ENCODE results near the gene ATXN7L1. TPM values are rescaled to one million over a fixed set of nuclear protein-coding genes. Genes with fewer than 3 reads are reported as not detected.

ATXN7L1 gene
- total and polyA plus RNA-seq, 2 of the 4 experiments (the other 2 are of a cell fraction): 3.5 to 4.3 TPM

DNA sequence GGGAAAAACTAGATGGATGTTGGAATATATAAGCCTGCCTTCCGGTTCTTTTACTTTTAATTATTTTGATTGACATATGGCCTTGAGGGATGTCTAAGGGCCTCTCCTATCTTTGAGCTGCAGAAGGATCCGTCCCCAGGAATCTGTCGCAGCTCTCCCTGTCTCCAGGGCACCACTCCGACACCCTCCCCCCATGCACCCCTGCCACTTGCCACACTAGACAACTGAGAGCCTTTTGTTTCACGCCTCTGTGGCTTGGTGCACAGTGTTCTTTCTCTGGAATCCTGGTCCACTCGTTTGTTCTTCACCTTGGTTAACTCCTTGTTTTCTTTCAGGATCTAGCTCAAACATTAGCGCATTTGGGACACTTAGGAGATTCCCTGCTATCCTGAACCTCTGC, 171.0 kb downstream of the ATXN7L1 start:
- Histone ChIP-seq H3K27ac (ENCODE audit: insufficient read depth, low read length) (no peak overlapping the region), H3K18ac (ENCODE audit: low read depth, low read length) (no peak overlapping the region), H4K5ac (ENCODE audit: low read depth, low read length) (no peak overlapping the region), H3K4ac (ENCODE audit: low read depth, low read length) (no peak overlapping the region), H3K14ac (replicated peaks; ENCODE audit: low read depth, low read length) (no peak overlapping the region), H3K9me3 (ENCODE audit: control insufficient read depth, insufficient read depth, low read length) (no peaks in the 10 kb centered on the region), H4K20me1 (ENCODE audit: insufficient read depth, low read length) (peaks cover 6% of the 10 kb centered on the region; the same call in 1 of the 2 replicates), H2BK5ac (ENCODE audit: low read depth, low read length, poor library complexity, severe bottlenecking) (no peak overlapping the region), H2BK15ac (ENCODE audit: low read depth, low read length) (no peak overlapping the region), H2AK5ac (ENCODE audit: low read depth, low read length) (no peak overlapping the region), H3K4me3 (ENCODE audit: insufficient read depth, low read depth, low read length) (no peak overlapping the region), H3K4me2 (ENCODE audit: low read depth, low read length) (no peak overlapping the region), H2AK9ac (replicated peaks; ENCODE audit: low read depth, low read length, poor library complexity) (no peak overlapping the region), H3K9me1 (ENCODE audit: insufficient read depth, low read length) (peaks cover 2% of the 10 kb centered on the region; the same call in 1 of the 2 replicates), H3K79me1 (ENCODE audit: low read depth in 1 of 2, low read length in 2 of 2) (no peaks in the 10 kb centered on the region), H4K91ac (ENCODE audit: insufficient read depth, low read depth, low read length) (no peak overlapping the region), H3K56ac (ENCODE audit: extremely low read depth, insufficient read depth, low read length) (no peak overlapping the region), H3K23ac (ENCODE audit: low read depth, low read length) (no peak overlapping the region), H2BK120ac (ENCODE audit: low read depth, low read length) (no peak overlapping the region), H2BK20ac (ENCODE audit: low read depth, low read length) (no peak overlapping the region), H3K36me3 (ENCODE audit: control insufficient read depth, insufficient read depth, low read length) (no peaks in the 10 kb centered on the region), H3K9ac (ENCODE audit: low read depth, low read length) (no peak overlapping the region), H4K8ac (ENCODE audit: low read depth in 2 of 2, low read length in 2 of 2) (no peak overlapping the region), H2AFZ (replicated peaks; ENCODE audit: low read length, poor library complexity) (no peak overlapping the region), H3K27me3 (ENCODE audit: control insufficient read depth, insufficient read depth, low read length) (no peaks in the 10 kb centered on the region), H3K4me1 (ENCODE audit: control insufficient read depth, insufficient read depth, low read length) (peaks cover 3% of the 10 kb centered on the region; the same call in 1 of the 2 replicates)
- no peak for ATAC-seq (ENCODE audit: low read depth)
- ChIA-PET CTCF (no interaction called here), POLR2A (ENCODE audit: unreplicated experiment) (no interaction called here)
- DNase-seq: no peak
- TF ChIP-seq, protein P1, sequence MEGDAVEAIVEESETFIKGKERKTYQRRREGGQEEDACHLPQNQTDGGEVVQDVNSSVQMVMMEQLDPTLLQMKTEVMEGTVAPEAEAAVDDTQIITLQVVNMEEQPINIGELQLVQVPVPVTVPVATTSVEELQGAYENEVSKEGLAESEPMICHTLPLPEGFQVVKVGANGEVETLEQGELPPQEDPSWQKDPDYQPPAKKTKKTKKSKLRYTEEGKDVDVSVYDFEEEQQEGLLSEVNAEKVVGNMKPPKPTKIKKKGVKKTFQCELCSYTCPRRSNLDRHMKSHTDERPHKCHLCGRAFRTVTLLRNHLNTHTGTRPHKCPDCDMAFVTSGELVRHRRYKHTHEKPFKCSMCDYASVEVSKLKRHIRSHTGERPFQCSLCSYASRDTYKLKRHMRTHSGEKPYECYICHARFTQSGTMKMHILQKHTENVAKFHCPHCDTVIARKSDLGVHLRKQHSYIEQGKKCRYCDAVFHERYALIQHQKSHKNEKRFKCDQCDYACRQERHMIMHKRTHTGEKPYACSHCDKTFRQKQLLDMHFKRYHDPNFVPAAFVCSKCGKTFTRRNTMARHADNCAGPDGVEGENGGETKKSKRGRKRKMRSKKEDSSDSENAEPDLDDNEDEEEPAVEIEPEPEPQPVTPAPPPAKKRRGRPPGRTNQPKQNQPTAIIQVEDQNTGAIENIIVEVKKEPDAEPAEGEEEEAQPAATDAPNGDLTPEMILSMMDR (conservative IDR thresholded peaks at IDR 0.05; ENCODE audit: low read depth, low read length): no peak
- TF ChIP-seq CEBPB (IDR thresholded peaks at IDR 0.05; ENCODE audit: low read depth, low read length): no peak
- TF ChIP-seq RCOR1 (IDR thresholded peaks at IDR 0.05; ENCODE audit: insufficient replicate concordance, low read length): no peak
- TF ChIP-seq, protein P2, sequence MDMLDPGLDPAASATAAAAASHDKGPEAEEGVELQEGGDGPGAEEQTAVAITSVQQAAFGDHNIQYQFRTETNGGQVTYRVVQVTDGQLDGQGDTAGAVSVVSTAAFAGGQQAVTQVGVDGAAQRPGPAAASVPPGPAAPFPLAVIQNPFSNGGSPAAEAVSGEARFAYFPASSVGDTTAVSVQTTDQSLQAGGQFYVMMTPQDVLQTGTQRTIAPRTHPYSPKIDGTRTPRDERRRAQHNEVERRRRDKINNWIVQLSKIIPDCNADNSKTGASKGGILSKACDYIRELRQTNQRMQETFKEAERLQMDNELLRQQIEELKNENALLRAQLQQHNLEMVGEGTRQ (IDR thresholded peaks at IDR 0.05; ENCODE audit: low read depth, low read length): no peak
- no peak for TF ChIP-seq ELK1 (IDR thresholded peaks at IDR 0.05; ENCODE audit: borderline replicate concordance, low read depth, low read length)
- no peak for TF ChIP-seq CHD1 (IDR thresholded peaks at IDR 0.05; ENCODE audit: low read depth, low read length)
- no peak for TF ChIP-seq MAFK (IDR thresholded peaks at IDR 0.05; ENCODE audit: low read depth, low read length)
- TF ChIP-seq FOS (IDR thresholded peaks at IDR 0.05; ENCODE audit: low read depth, low read length): no peak
- TF ChIP-seq NFE2L2 (IDR thresholded peaks at IDR 0.05; ENCODE audit: low read depth, low read length): no peak
- TF ChIP-seq RAD21 (IDR thresholded peaks at IDR 0.05; ENCODE audit: low read length): no peak
- no peak for TF ChIP-seq POLR2A (IDR thresholded peaks at IDR 0.05; ENCODE audit: low read depth, low read length)
- TF ChIP-seq BHLHE40 (IDR thresholded peaks at IDR 0.05; ENCODE audit: low read depth, low read length): no peak
- TF ChIP-seq SMC3 (IDR thresholded peaks at IDR 0.05; ENCODE audit: low read depth, low read length): no peak
- no peak for TF ChIP-seq MAZ (IDR thresholded peaks at IDR 0.05; ENCODE audit: borderline replicate concordance, low read depth, low read length)
- no peak for TF ChIP-seq RFX5 (IDR thresholded peaks at IDR 0.05; ENCODE audit: low read depth, low read length)
- dilution Hi-C loops (cut with HindIII; ENCODE audit: low sequenced_read_pairs, unreplicated experiment): no loop called here
- 59% methylated on average over 3 of the region's 7 CpGs; no CpG with 5 or more reads in 1 of the 2 experiments for WGBS, 2 experiments (ENCODE audit: extremely low coverage in 2 of 2, insufficient read length in 1 of 2)
- in situ Hi-C loops (cut with MboI; ENCODE audit: low sequenced_read_pairs): no loop called here
- intact Hi-C loops (cut with micrococcal nuclease): no loop called here
- BruUV-seq (replicated peaks): no TSS peak

Data from IMR-90 (cell line).